ENCODE measurements around the gene SLC17A3. TPM values are rescaled to one million over a fixed set of nuclear protein-coding genes. Genes with fewer than 3 reads are reported as not detected.

The SLC17A3 gene
- total RNA-seq, 1 experiment from 2014 or later, result not detected

DNA sequence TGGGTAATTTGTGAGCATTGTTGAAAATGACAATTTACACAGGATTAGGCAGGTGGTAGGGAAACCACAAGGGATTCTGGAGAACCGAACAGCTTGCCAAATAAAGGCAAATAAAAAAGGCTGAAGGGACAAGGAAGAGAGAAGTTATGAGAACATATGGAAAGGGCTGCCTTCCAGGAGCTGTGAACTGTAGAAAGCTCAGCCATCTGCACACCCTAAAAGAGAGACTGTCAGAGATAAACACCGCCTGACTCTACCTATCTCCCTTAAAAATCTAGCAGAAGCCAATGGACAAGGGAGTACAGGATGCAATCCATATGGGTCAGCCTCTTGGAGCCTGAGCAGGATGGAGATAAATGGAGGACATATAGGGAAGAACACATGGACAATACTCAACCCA lies 29.5 kb downstream of the SLC17A3 start:
- Histone ChIP-seq H3K9me3 (ENCODE audit: low read length) (no peaks in the 10 kb centered on the region), H3K4me1 (ENCODE audit: insufficient read depth, low read length) (no peaks in the 10 kb centered on the region), H3K4me3 (ENCODE audit: low read length) (no peak overlapping the region), H3K9ac (ENCODE audit: low read length) (no peak overlapping the region), H2AFZ (ENCODE audit: low read length) (no peak overlapping the region), H3K27me3 (ENCODE audit: low read length) (peaks cover 84% of the 10 kb centered on the region), H4K20me1 (ENCODE audit: low read length) (no peaks in the 10 kb centered on the region), H3F3A (ENCODE audit: low read length, unreplicated experiment) (no peaks in the 10 kb centered on the region), H3K4me2 (ENCODE audit: low read length) (no peak overlapping the region), H3K9me2 (replicated peaks; ENCODE audit: low read length) (no peaks in the 10 kb centered on the region), H3K36me3 (ENCODE audit: low read depth, low read length) (no peaks in the 10 kb centered on the region), H3K27ac (ENCODE audit: low read length) (no peak overlapping the region), H3K79me2 (ENCODE audit: low read length) (no peaks in the 10 kb centered on the region)
- BruUV-seq (replicated peaks), result no TSS peak
- ChIA-PET CTCF (no interaction called here), POLR2A (ENCODE audit: unreplicated experiment) (no interaction called here)
- no peak for DNase-seq
- intact Hi-C loops (cut with micrococcal nuclease), result no loop called here
- TF ChIP-seq, protein P1, sequence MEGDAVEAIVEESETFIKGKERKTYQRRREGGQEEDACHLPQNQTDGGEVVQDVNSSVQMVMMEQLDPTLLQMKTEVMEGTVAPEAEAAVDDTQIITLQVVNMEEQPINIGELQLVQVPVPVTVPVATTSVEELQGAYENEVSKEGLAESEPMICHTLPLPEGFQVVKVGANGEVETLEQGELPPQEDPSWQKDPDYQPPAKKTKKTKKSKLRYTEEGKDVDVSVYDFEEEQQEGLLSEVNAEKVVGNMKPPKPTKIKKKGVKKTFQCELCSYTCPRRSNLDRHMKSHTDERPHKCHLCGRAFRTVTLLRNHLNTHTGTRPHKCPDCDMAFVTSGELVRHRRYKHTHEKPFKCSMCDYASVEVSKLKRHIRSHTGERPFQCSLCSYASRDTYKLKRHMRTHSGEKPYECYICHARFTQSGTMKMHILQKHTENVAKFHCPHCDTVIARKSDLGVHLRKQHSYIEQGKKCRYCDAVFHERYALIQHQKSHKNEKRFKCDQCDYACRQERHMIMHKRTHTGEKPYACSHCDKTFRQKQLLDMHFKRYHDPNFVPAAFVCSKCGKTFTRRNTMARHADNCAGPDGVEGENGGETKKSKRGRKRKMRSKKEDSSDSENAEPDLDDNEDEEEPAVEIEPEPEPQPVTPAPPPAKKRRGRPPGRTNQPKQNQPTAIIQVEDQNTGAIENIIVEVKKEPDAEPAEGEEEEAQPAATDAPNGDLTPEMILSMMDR (conservative IDR thresholded peaks at IDR 0.05; ENCODE audit: low read depth, low read length), result no peak
- no peak for TF ChIP-seq EZH2 (IDR thresholded peaks at IDR 0.05; ENCODE audit: low read length, unreplicated experiment)
- no peak for TF ChIP-seq EZH2phosphoT487 (IDR thresholded peaks at IDR 0.05; ENCODE audit: borderline replicate concordance, low read length)
- no peak for ATAC-seq

DNA sequence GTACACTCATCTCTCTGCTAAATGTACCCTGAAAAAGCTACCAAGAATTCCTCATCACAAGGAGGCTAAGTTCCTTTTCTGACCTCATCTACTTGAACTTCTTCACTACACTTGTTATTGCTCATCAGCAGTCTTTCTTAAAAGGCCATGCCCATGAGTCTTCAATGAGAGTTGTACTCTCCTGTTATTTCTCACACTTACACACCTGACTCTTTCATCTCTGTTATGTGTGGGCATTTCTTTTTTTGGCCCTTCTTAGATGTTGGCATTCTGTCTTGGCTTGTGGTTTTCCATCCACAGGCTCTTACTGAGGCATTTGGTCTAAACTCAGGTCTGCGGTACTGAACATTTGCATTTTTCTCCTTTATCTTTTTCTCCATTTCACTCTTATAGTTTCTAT lies 31.5 kb downstream of the SLC17A3 start:
- ChIA-PET CTCF (no interaction called here), POLR2A (ENCODE audit: unreplicated experiment) (no interaction called here)
- Histone ChIP-seq H3F3A (ENCODE audit: low read length, unreplicated experiment) (no peaks in the 10 kb centered on the region), H3K27me3 (ENCODE audit: low read length) (peaks cover 89% of the 10 kb centered on the region), H3K9ac (ENCODE audit: low read length) (no peak overlapping the region), H3K36me3 (ENCODE audit: low read depth, low read length) (no peaks in the 10 kb centered on the region), H3K4me1 (ENCODE audit: insufficient read depth, low read length) (no peaks in the 10 kb centered on the region), H3K9me2 (replicated peaks; ENCODE audit: low read length) (no peaks in the 10 kb centered on the region), H3K27ac (ENCODE audit: low read length) (no peak overlapping the region), H3K9me3 (ENCODE audit: low read length) (no peaks in the 10 kb centered on the region), H3K79me2 (ENCODE audit: low read length) (no peaks in the 10 kb centered on the region), H3K4me2 (ENCODE audit: low read length) (no peak overlapping the region), H3K4me3 (ENCODE audit: low read length) (no peak overlapping the region), H2AFZ (ENCODE audit: low read length) (no peak overlapping the region), H4K20me1 (ENCODE audit: low read length) (no peaks in the 10 kb centered on the region)
- BruUV-seq (replicated peaks), result no TSS peak
- intact Hi-C loops (cut with micrococcal nuclease), result no loop called here
- ATAC-seq, result no peak
- no peak for DNase-seq
- TF ChIP-seq EZH2 (IDR thresholded peaks at IDR 0.05; ENCODE audit: low read length, unreplicated experiment) (no peak), EZH2phosphoT487 (IDR thresholded peaks at IDR 0.05; ENCODE audit: borderline replicate concordance, low read length) (no peak)
- TF ChIP-seq, protein P1 (conservative IDR thresholded peaks at IDR 0.05; ENCODE audit: low read depth, low read length), result no peak

DNA sequence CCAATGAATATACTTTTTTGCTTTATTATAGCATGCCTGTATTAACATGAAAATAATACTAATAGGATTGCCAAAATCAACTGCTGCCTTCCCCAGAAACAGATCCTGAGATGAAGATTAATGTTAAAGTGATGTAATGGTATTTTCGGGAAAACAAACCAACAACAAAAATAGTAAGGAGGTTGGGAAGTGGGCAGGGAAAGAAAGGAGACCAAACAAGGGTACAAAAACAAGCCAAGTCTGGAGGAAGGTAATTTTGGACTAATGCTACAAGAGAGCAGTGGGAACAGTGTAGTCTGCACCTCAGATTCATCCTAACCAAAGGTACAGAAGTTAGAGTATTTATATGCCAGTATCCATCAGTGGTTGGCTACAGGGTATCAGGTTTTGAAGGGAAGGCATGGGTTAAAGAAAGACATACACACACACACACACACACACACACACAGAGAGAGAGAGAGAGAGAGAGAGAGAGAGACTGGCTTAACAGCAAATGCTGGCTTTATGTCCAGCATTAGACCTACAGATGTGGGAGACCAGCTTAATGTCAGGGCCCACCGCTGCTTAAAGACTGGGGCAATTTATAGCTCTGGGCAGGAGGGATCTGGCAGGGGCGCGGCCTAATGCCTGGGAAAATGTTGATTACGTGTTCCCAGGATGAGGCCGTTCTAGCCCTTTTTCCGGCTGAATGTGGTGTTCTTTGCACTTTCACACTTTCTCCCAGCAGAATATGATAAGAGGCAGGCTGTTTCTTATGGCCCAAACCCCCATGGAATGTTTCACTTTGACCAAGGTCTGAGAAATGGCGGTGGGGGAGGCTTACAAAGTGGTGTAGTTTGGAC lies 38.4 kb downstream of the SLC17A3 start:
- no peak overlapping the region for H3K27ac ChIP-seq (ENCODE audit: low read length)
- BruUV-seq (replicated peaks), result no TSS peak
- H3K4me3 ChIP-seq (ENCODE audit: low read length), result no peak overlapping the region
- POLR2A ChIA-PET (ENCODE audit: unreplicated experiment), result no interaction called here
- intact Hi-C loops (cut with micrococcal nuclease), result no loop called here
- H3K4me1 ChIP-seq (ENCODE audit: insufficient read depth, low read length), result no peaks in the 10 kb centered on the region
- DNase-seq (no peak), ATAC-seq (no peak)
- H3K9ac ChIP-seq (ENCODE audit: low read length), result no peak overlapping the region
- no peaks in the 10 kb centered on the region for H3K9me3 ChIP-seq (ENCODE audit: low read length)
- no peaks in the 10 kb centered on the region for H3F3A ChIP-seq (ENCODE audit: low read length, unreplicated experiment)
- H3K27me3 ChIP-seq (ENCODE audit: low read length), result peaks cover 92% of the 10 kb centered on the region
- H4K20me1 ChIP-seq (ENCODE audit: low read length), result no peaks in the 10 kb centered on the region
- no peaks in the 10 kb centered on the region for H3K79me2 ChIP-seq (ENCODE audit: low read length)
- H3K4me2 ChIP-seq (ENCODE audit: low read length), result no peak overlapping the region
- TF ChIP-seq, protein P1 (conservative IDR thresholded peaks at IDR 0.05; ENCODE audit: low read depth, low read length), result no peak
- TF ChIP-seq EZH2phosphoT487 (IDR thresholded peaks at IDR 0.05; ENCODE audit: borderline replicate concordance, low read length), result no peak
- no peak for TF ChIP-seq EZH2 (IDR thresholded peaks at IDR 0.05; ENCODE audit: low read length, unreplicated experiment)
- no peaks in the 10 kb centered on the region for H3K36me3 ChIP-seq (ENCODE audit: low read depth, low read length)
- no peak overlapping the region for H2AFZ ChIP-seq (ENCODE audit: low read length)
- H3K9me2 ChIP-seq (replicated peaks; ENCODE audit: low read length), result no peaks in the 10 kb centered on the region
- CTCF ChIA-PET, result no interaction called here

Data from PC-3 (cell line).